Fibroblast of pulmonary artery (primary cell): Measurements from ENCODE around the gene SCO2.
A peak's percentile ranks its signal among the peaks of the same experiment; 100 is the strongest.
"Not testable (repeated sequence)": the region's sequence is repeated elsewhere in the genome, so short reads cannot be mapped to it uniquely, and the experiment has no call there.

ENCODE experiments used
- DNase-seq: peaks from one replicate; pipeline ENCODE4 v3.0.0-alpha.2; 2010; ENCODE audit warnings: low read depth
- H3K4me3 ChIP-seq: replicated peaks from 2 replicates; pipeline ENCODE4 v1.5.1; 2011; ENCODE audit warnings: low read depth, mild to moderate bottlenecking, control low read depth, low read length, moderate library complexity
- CTCF ChIP-seq: IDR thresholded peaks from 2 replicates; pipeline ENCODE4 v1.5.1; 2011; ENCODE audit warnings: mild to moderate bottlenecking, control low read depth, low read length, inconsistent platforms; ENCODE audit errors: missing control alignments

Gene SCO2

GRCh38 chr22:50536226-50536625, 10.8 kb upstream of the SCO2 start:
- H3K4me3 ChIP-seq, result no peak overlapping the region
- TF ChIP-seq CTCF, result no peak
- no peak for DNase-seq

- DNase-seq, result no peak
- TF ChIP-seq CTCF, result no peak
- H3K4me3 ChIP-seq, result no peak overlapping the region
Measured at GRCh38 chr22:50535113-50535512, 9.7 kb upstream of the SCO2 start.

- H3K4me3 ChIP-seq, result not testable (repeated sequence)
- peak; percentile 83 for DNase-seq
Measured at GRCh38 chr22:50533856-50534711, 8.7 kb upstream of the SCO2 start.

- H3K4me3 ChIP-seq, result no peak overlapping the region
- TF ChIP-seq CTCF, result no peak
- DNase-seq, result no peak
Measured at GRCh38 chr22:50532824-50533796, 7.7 kb upstream of the SCO2 start.

- peak overlapping the region; percentile 62 for H3K4me3 ChIP-seq
- no peak for TF ChIP-seq CTCF
- DNase-seq, result peak; percentile 75
Measured at GRCh38 chr22:50531962-50532674, 6.7 kb upstream of the SCO2 start.

GRCh38 chr22:50531546-50531961, 6.2 kb upstream of the SCO2 start:
- peak; percentile 42 for DNase-seq
- H3K4me3 ChIP-seq, result peak overlapping the region; percentile 62
- TF ChIP-seq CTCF, result no peak
